ENCODE results near the gene AHRR. TPM values are rescaled to one million over a fixed set of nuclear protein-coding genes. Genes with fewer than 3 reads are reported as not detected.

The AHRR gene
- total and polyA plus RNA-seq, 9 of the 15 experiments (the other 6 are each of a cell fraction or from before 2014, with no cell fraction given), result 0.06 to 1.6 (median 0.75) TPM; not detected in 1

DNA sequence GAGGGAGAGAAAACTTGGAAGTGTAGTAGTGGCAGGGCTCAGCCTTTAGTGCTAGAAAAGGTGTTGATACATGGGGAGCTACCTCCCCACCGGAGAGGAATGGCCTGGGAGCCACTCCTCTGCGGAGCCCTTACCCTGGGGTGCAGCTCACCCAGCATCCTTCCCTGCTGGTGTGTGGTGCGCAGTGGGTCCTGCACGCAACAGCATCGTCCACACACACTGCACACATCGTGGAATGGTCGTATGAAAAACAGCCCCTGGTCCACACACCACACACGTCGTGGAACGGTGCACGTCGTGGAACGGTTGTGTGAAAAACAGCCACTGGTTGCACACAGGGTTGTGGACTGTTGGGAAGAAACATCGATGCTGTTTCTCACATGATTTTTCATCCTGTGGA lies 16.1 kb upstream of the AHRR start:
- Histone ChIP-seq H3K9me3 (replicated peaks; ENCODE audit: control insufficient read depth, insufficient read depth, low read depth, low read length) (no peaks in the 10 kb centered on the region), H3K4me2 (ENCODE audit: insufficient read depth, low read length) (no peak overlapping the region), H3K36me3 (ENCODE audit: control insufficient read depth, insufficient read depth, low read length) (peaks cover 52% of the 10 kb centered on the region; the same call in 2 of the 3 replicates), H3K4me1 (replicated peaks in 1 of 2; ENCODE audit: control insufficient read depth in 2 of 2, insufficient read depth in 2 of 2, low read length in 2 of 2) (peaks cover 0 to 5% of the 10 kb centered on the region in 2 experiments; a peak in 1 of 5 replicates), H3K4me3 (no peak overlapping the region), H3K27me3 (ENCODE audit: control insufficient read depth in 2 of 2, insufficient read depth in 2 of 2, low read length in 2 of 2) (no peaks in the 10 kb centered on the region), H3K9ac (ENCODE audit: insufficient read depth in 1 of 2, low read depth in 2 of 2, low read length in 2 of 2) (peak overlapping the region in 1 of 2 experiments; percentile 35; a peak in 1 of 4 replicates), H3K79me2 (ENCODE audit: control insufficient read depth, insufficient read depth, low read length) (peaks cover 3% of the 10 kb centered on the region), H3K9me1 (ENCODE audit: control insufficient read depth, insufficient read depth, low read length) (peaks cover 3% of the 10 kb centered on the region), H2AFZ (ENCODE audit: low read depth, low read length) (no peak overlapping the region), H4K20me1 (replicated peaks; ENCODE audit: control insufficient read depth, insufficient read depth, low read length) (peaks cover 29% of the 10 kb centered on the region), H3K27ac (ENCODE audit: extremely low read depth, low read depth, low read length) (no peak overlapping the region)
- ChIA-PET CTCF (ENCODE audit: low intra/inter-chr PET ratio) (no interaction called here), POLR2A (no interaction called here)
- TF ChIP-seq, protein P1, sequence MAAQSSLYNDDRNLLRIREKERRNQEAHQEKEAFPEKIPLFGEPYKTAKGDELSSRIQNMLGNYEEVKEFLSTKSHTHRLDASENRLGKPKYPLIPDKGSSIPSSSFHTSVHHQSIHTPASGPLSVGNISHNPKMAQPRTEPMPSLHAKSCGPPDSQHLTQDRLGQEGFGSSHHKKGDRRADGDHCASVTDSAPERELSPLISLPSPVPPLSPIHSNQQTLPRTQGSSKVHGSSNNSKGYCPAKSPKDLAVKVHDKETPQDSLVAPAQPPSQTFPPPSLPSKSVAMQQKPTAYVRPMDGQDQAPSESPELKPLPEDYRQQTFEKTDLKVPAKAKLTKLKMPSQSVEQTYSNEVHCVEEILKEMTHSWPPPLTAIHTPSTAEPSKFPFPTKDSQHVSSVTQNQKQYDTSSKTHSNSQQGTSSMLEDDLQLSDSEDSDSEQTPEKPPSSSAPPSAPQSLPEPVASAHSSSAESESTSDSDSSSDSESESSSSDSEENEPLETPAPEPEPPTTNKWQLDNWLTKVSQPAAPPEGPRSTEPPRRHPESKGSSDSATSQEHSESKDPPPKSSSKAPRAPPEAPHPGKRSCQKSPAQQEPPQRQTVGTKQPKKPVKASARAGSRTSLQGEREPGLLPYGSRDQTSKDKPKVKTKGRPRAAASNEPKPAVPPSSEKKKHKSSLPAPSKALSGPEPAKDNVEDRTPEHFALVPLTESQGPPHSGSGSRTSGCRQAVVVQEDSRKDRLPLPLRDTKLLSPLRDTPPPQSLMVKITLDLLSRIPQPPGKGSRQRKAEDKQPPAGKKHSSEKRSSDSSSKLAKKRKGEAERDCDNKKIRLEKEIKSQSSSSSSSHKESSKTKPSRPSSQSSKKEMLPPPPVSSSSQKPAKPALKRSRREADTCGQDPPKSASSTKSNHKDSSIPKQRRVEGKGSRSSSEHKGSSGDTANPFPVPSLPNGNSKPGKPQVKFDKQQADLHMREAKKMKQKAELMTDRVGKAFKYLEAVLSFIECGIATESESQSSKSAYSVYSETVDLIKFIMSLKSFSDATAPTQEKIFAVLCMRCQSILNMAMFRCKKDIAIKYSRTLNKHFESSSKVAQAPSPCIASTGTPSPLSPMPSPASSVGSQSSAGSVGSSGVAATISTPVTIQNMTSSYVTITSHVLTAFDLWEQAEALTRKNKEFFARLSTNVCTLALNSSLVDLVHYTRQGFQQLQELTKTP (IDR thresholded peaks at IDR 0.05; ENCODE audit: low read depth in 1 of 2, partially characterized antibody in 2 of 2), result no peak
- no peak for TF ChIP-seq PML (IDR thresholded peaks at IDR 0.05; ENCODE audit: low read length)
- TF ChIP-seq, protein P2, sequence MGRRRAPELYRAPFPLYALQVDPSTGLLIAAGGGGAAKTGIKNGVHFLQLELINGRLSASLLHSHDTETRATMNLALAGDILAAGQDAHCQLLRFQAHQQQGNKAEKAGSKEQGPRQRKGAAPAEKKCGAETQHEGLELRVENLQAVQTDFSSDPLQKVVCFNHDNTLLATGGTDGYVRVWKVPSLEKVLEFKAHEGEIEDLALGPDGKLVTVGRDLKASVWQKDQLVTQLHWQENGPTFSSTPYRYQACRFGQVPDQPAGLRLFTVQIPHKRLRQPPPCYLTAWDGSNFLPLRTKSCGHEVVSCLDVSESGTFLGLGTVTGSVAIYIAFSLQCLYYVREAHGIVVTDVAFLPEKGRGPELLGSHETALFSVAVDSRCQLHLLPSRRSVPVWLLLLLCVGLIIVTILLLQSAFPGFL (CRISPR knock-in tag; IDR thresholded peaks at IDR 0.05), result no peak
- no peak for TF ChIP-seq ZKSCAN8 (CRISPR knock-in tag; IDR thresholded peaks at IDR 0.05)
- TF ChIP-seq KAT7 (CRISPR knock-in tag; IDR thresholded peaks at IDR 0.05; ENCODE audit: borderline replicate concordance), result no peak
- TF ChIP-seq MTA1 (IDR thresholded peaks at IDR 0.05; ENCODE audit: borderline replicate concordance), result no peak
- no peak for TF ChIP-seq JUN (IDR thresholded peaks at IDR 0.05; ENCODE audit: borderline replicate concordance, low read depth, low read length)
- no peak for TF ChIP-seq JUN (CRISPR knock-in tag; IDR thresholded peaks at IDR 0.05; ENCODE audit: borderline replicate concordance)
- no peak for TF ChIP-seq YBX1 (IDR thresholded peaks at IDR 0.05)
- TF ChIP-seq CHCHD3 (CRISPR knock-in tag; IDR thresholded peaks at IDR 0.05), result no peak
- TF ChIP-seq ZNF197 (CRISPR knock-in tag; IDR thresholded peaks at IDR 0.05; ENCODE audit: low read depth), result no peak
- TF ChIP-seq SMAD2 (IDR thresholded peaks at IDR 0.05; ENCODE audit: low read depth, low read length), result no peak
- no peak for ATAC-seq
- FAIRE-seq, result no peak
- in situ Hi-C loops (cut with MboI) (no loop called here), intact Hi-C loops (cut with micrococcal nuclease) (no loop called here)
- 97% methylated on average over 14 of the region's 14 CpGs for WGBS (ENCODE audit: insufficient coverage, low coverage, missing lambda C conversion rate)
- no peak for DNase-seq (ENCODE audit: extremely low read depth in 1 of 4, low spot score in 3 of 4)
- no TSS peak for BruUV-seq (replicated peaks)
